CD4-positive, alpha-beta memory T cell (primary cell): ENCODE data around the gene C15orf39. TPM values are rescaled to one million over a fixed set of nuclear protein-coding genes. Genes with fewer than 3 reads are reported as not detected.

Source experiments
- CTCF ChIA-PET: fragments of 350-600 bp; sonication (Branson Sonifier 250); formaldehyde crosslinking; loops from one replicate; lab custom pipeline; 2021; ENCODE audit warnings: inconsistent platforms; ENCODE audit not compliant: partially characterized antibody; lab: Charles Lee
- POLR2A ChIA-PET: fragments of 350-600 bp; sonication (Branson Sonifier 250); formaldehyde crosslinking; loops from one replicate; lab custom pipeline; 2021; ENCODE audit not compliant: partially characterized antibody; lab: Charles Lee
- DNase-seq, 5 donors: peaks; one replicate each; pipeline versions ENCODE4 v3.0.0 to v3.0.0-alpha.2; 2020 to 2022; ENCODE audit warnings: mixed read lengths in 1 of 5
- H3K27ac ChIP-seq: one replicate; pipeline ENCODE4 v1.7.0; 2013; ENCODE audit warnings: low read depth, low read length
- H3K27me3 ChIP-seq: 2 replicates; pipeline ENCODE4 v1.7.0; 2013; ENCODE audit warnings: mild to moderate bottlenecking, low read length, moderate library complexity; ENCODE audit not compliant: insufficient read depth
- H3K36me3 ChIP-seq: 2 replicates; pipeline ENCODE4 v1.7.0; 2013; ENCODE audit warnings: mild to moderate bottlenecking, low read length, moderate library complexity; ENCODE audit not compliant: insufficient read depth
- H3K4me1 ChIP-seq: 2 replicates; pipeline ENCODE4 v1.7.0; 2013; ENCODE audit warnings: mild to moderate bottlenecking, low read length, moderate library complexity; ENCODE audit not compliant: insufficient read depth
- H3K4me3 ChIP-seq, 2 donors: one replicate each; pipeline ENCODE4 v1.7.0; 2013; ENCODE audit warnings: low read length in 2 of 2, mild to moderate bottlenecking in 1 of 2
- H3K9me3 ChIP-seq, 2 donors: one replicate each; pipeline ENCODE4 v1.7.0; 2013; ENCODE audit warnings: low read length in 2 of 2, control low read depth in 1 of 2; ENCODE audit not compliant: control insufficient read depth in 1 of 2
- H3K27ac Mint-ChIP-seq, 7 donors: one replicate each; pipeline ENCODE4 v1.8.0; 2020 to 2021; ENCODE audit warnings: mixed read lengths in 7 of 7, mild to moderate bottlenecking in 6 of 7, inconsistent platforms in 3 of 7, moderate library complexity in 3 of 7
- H3K27me3 Mint-ChIP-seq, 2 donors: one replicate each; pipeline ENCODE4 v1.8.0; 2020 to 2021; ENCODE audit warnings: mixed read lengths in 2 of 2
- H3K36me3 Mint-ChIP-seq, 2 donors: one replicate each; pipeline ENCODE4 v1.8.0; 2020 to 2021; ENCODE audit warnings: mixed read lengths in 2 of 2, inconsistent platforms in 1 of 2, mild to moderate bottlenecking in 1 of 2
- H3K4me1 Mint-ChIP-seq, 4 donors: one replicate each; pipeline ENCODE4 v1.8.0; 2020 to 2021; ENCODE audit warnings: mixed read lengths in 4 of 4, mild to moderate bottlenecking in 1 of 4
- H3K4me3 Mint-ChIP-seq, 8 donors: one replicate each; pipeline ENCODE4 v1.8.0; 2020 to 2021; ENCODE audit warnings: mixed read lengths in 8 of 8, mild to moderate bottlenecking in 7 of 8, moderate library complexity in 6 of 8, inconsistent platforms in 3 of 8
- H3K9me3 Mint-ChIP-seq, 8 donors: one replicate each; pipeline ENCODE4 v1.8.0; 2020 to 2021; ENCODE audit warnings: mixed read lengths in 8 of 8, mild to moderate bottlenecking in 5 of 8, inconsistent platforms in 3 of 8, moderate library complexity in 1 of 8
- intact Hi-C: fragments of 100-400 bp; cut with micrococcal nuclease; formaldehyde crosslinking; loops from one replicate; pipeline ENCODE4 v1.15.1; 2023
- polyA plus RNA-seq, 2 donors: library from polyadenylated mRNA; unstranded; fragments of 300-500 nt; fragmentation: Illumina TruSeq; gene quantifications; one replicate each; pipeline ENCODE4 v1.2.3, GENCODE V29; 2021
- total RNA-seq, 2 experiments: library from RNA; stranded (reverse); gene quantifications; one replicate each; pipeline ENCODE4 v1.2.3, GENCODE V29; 2021

The C15orf39 gene
- total and polyA plus RNA-seq, 4 experiments from 2014 or later, result 0.36 to 27.0 (median 15.2) TPM

DNA sequence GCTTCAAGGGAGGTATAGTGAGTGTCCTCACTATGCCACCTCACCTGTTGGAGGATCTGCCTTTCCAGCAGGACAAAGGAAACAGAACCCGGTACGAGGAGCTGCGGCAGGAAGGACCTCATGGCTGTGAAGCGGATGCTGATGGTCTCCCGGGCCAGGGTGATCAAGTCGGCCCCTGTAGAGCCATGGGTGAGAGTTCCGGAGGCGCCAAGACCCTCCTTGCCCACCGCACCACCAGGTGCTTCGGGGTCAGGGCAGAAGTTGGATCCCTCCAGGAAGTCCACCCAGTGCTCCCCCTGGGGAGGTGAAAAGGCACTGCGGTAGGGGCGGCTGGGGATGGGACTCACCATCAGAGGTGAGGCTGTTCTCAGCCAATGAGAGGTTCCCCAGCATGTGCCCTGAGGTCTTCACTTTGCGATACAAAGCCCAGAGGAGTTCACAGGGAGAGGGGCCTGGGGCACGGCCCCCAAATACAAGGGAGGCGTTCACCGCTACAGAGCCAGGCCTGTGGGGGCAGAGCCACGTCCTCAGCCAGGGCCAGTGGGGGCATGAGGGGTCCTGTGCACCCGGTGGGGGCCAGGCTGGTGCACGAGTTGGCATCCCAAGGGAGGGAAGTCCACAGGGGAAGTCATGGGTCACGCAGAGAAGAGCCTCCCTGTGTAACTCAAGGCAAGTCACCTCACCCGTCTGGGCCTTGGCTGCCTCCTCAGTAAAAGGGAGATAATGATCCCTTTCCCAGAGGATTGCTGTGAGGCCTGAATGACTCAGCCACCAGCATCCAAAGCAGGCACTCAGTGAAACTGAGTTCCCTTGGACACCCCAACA lies 27.7 kb downstream of the C15orf39 start:
- no peaks in the 10 kb centered on the region for H3K27me3 ChIP-seq
- Mint-ChIP-seq H3K4me1 (no peaks in the 10 kb centered on the region), H3K27ac (peak overlapping the region in 1 of 7 donors; percentile 4), H3K27me3 (peaks cover 6 to 26% of the 10 kb centered on the region in 2 donors), H3K9me3 (no peaks in the 10 kb centered on the region), H3K36me3 (no peaks in the 10 kb centered on the region), H3K4me3 (no peak overlapping the region)
- intact Hi-C loops, result no loop called here
- no peak overlapping the region for H3K27ac ChIP-seq
- ChIA-PET POLR2A (no interaction called here), CTCF (no interaction called here)
- DNase-seq, result no peak
- no peaks in the 10 kb centered on the region for H3K36me3 ChIP-seq
- H3K4me3 ChIP-seq, result no peak overlapping the region
- no peaks in the 10 kb centered on the region for H3K9me3 ChIP-seq
- no peaks in the 10 kb centered on the region for H3K4me1 ChIP-seq

DNA sequence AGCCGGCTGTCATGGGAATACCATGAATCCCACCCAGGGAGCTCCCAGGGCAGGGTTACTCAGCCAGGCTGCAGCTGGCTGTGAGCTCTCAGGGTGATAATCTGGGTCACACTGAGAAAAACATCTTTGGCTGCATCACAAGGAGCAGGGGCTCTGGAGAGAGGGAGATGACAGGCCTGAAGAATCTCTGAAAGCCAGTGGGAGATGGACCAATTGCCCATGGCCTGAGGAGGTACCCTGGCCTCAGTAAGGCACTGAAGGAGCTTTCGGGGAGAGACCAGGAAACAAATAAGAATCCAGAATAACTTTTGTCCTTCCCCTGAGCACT lies 28.3 kb downstream of the C15orf39 start:
- Histone ChIP-seq H3K4me3 (no peak overlapping the region), H3K27me3 (no peaks in the 10 kb centered on the region), H3K27ac (no peak overlapping the region), H3K4me1 (no peaks in the 10 kb centered on the region), H3K9me3 (no peaks in the 10 kb centered on the region), H3K36me3 (no peaks in the 10 kb centered on the region)
- Mint-ChIP-seq H3K4me3 (no peak overlapping the region), H3K36me3 (no peaks in the 10 kb centered on the region), H3K27me3 (peaks cover 6 to 28% of the 10 kb centered on the region in 2 donors), H3K9me3 (no peaks in the 10 kb centered on the region), H3K27ac (peak overlapping the region in 1 of 7 donors; percentile 4), H3K4me1 (no peaks in the 10 kb centered on the region)
- DNase-seq, result no peak
- ChIA-PET CTCF (no interaction called here), POLR2A (no interaction called here)
- intact Hi-C loops, result no loop called here

DNA sequence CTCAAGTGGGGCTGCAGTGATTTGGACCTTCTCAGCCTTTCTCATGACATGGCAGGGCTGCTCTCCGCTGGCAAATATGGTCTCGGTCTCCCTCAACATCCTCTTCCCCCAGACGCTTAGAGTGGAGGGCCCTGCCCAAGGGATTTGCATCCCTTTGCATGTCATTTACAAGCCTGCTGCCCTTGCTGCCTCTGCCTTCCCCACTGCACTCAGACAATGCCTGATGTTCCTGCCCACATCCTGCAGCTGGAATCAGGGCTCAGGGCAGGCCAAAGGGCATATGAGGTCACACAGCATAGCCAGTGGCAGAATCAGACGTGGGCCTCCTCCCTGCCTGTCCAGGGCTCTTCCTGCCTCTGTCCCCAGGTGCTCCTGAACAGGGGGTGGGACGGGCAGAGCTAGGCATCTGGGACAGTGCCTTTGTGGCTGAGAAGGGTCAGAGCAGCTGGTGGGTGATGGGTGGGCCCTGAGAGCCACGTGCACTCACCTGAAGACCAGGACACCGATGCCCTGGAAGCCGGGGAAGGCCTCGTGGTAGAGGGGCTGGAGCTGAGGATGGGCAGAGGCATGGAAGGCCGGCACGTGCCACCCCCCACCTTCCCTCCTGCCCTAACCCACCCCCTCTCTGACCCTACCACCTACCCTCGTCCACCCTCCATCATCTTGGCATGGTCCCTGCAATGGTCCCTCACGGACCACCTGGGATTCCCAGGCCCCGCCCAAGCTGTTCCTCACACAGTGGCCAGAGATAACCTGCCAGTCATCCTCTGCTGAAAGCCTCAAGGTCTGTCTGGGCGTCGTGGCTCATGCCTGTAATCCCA lies 29.1 kb downstream of the C15orf39 start:
- Mint-ChIP-seq H3K4me1 (no peaks in the 10 kb centered on the region), H3K27me3 (peaks cover 6 to 30% of the 10 kb centered on the region in 2 donors), H3K4me3 (no peak overlapping the region), H3K27ac (peak overlapping the region in 1 of 7 donors; percentile 47), H3K9me3 (no peaks in the 10 kb centered on the region), H3K36me3 (no peaks in the 10 kb centered on the region)
- Histone ChIP-seq H3K36me3 (no peaks in the 10 kb centered on the region), H3K4me3 (no peak overlapping the region), H3K9me3 (no peaks in the 10 kb centered on the region), H3K27me3 (no peaks in the 10 kb centered on the region), H3K27ac (no peak overlapping the region), H3K4me1 (no peaks in the 10 kb centered on the region)
- CTCF ChIA-PET, result no interaction called here
- intact Hi-C loops, result no loop called here
- DNase-seq, result no peak
- POLR2A ChIA-PET, result no interaction called here

DNA sequence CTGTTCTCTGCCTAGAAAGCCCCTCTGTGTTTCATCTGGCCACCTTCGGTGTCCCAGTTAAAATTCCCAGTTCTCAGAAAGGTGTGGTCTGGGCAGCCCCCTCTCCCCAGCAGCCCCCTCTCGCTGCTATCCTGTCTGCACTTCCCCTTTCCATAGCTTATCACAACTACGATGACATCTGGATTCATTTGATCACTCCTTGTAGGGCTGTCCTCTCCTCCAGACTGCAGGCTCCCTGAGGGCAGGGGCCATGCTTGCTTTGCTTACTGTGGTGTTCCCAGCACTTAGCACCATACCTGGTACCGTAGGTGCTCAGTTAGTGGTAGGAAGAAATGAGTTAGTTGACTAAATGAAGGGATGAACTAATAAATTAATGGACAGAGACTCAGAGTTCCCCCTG lies 30.2 kb downstream of the C15orf39 start:
- no peak for DNase-seq
- no peak overlapping the region for H3K4me3 Mint-ChIP-seq
- no peak overlapping the region for H3K27ac ChIP-seq
- no peaks in the 10 kb centered on the region for H3K9me3 ChIP-seq
- CTCF ChIA-PET, result no interaction called here
- POLR2A ChIA-PET, result interaction anchor here (0.6 kb wide), 1 partner anchor 773 kb away, joined by 3 read pairs; no protein-coding TSS in a partner anchor
- peak overlapping the region in 1 of 7 donors; percentile 4 for H3K27ac Mint-ChIP-seq
- no peaks in the 10 kb centered on the region for H3K27me3 ChIP-seq
- no peaks in the 10 kb centered on the region for H3K9me3 Mint-ChIP-seq
- no peak overlapping the region for H3K4me3 ChIP-seq
- intact Hi-C loops, result no loop called here
- peaks cover 6 to 30% of the 10 kb centered on the region in 2 donors for H3K27me3 Mint-ChIP-seq
- H3K4me1 Mint-ChIP-seq, result no peaks in the 10 kb centered on the region
- no peaks in the 10 kb centered on the region for H3K4me1 ChIP-seq
- no peaks in the 10 kb centered on the region for H3K36me3 ChIP-seq
- H3K36me3 Mint-ChIP-seq, result no peaks in the 10 kb centered on the region

DNA sequence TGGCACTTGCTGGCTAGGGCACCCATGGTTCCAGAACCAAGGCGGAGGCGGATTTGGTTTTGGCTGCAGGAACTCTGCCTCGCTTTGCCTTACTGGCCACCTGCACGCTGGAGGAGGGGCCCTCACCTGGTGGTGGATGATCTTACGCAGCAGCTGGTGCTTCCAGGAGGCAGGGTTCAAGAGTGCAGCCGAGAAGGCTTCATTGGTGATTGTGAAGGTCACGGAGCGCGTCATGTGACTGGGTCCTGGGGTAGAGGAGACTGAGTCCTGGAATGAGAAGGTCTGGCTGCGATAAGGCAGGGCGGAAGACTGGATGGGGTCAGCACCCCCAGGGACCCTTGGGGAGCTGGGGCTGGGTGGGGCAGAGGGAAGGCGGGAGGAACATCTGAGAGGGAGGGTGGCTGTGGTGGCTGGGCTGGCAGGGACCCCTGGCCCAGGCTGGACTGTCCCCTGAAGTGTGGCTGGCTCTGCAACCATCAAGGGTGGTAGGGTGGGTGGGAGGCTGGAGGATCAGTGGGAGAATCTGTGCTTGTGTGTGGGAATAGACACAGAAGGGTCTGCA lies 30.7 kb downstream of the C15orf39 start:
- Histone ChIP-seq H3K4me3 (no peak overlapping the region), H3K36me3 (no peaks in the 10 kb centered on the region), H3K27me3 (no peaks in the 10 kb centered on the region), H3K27ac (no peak overlapping the region), H3K9me3 (no peaks in the 10 kb centered on the region), H3K4me1 (no peaks in the 10 kb centered on the region)
- POLR2A ChIA-PET, result interaction anchor here (0.6 kb wide), 1 partner anchor 773 kb away, joined by 3 read pairs; no protein-coding TSS in a partner anchor
- CTCF ChIA-PET, result no interaction called here
- Mint-ChIP-seq H3K9me3 (no peaks in the 10 kb centered on the region), H3K27ac (no peak overlapping the region), H3K36me3 (no peaks in the 10 kb centered on the region), H3K27me3 (peaks cover 6 to 29% of the 10 kb centered on the region in 2 donors), H3K4me3 (no peak overlapping the region), H3K4me1 (no peaks in the 10 kb centered on the region)
- no peak for DNase-seq
- intact Hi-C loops, result no loop called here

DNA sequence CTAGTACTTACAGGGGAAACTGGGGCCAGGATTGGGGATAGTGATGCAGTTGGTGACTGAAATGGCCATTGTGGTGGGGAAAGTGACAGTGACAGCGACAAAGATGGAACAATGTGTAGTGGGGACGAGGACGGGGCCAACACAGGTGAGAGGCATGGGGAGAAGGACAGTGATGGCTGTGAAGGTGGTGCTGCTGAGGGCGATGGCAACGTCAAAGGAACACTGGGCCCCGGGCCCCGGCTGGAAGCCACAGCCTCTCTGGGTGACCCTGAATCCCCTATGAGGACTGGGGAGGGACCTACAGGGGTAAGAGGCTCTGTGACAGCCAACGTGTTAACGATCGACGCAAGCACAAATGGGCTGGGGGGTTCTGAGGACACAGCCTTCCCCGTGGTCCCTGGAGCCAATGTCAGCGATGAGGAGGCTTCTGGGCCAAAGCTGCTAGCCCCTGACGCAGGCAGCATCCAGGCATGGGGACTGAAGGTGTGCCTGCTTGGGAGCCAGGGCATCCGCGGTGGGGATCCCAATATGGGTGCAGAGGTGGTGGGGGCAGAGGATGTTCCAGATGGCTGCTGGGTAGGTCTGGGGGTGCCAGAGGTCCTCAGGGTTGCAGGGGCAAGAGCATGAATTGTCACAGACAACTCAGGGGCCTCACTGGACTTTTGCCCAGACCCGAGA lies 31.3 kb downstream of the C15orf39 start:
- POLR2A ChIA-PET, result no interaction called here
- H3K27ac ChIP-seq, result no peak overlapping the region
- Mint-ChIP-seq H3K36me3 (no peaks in the 10 kb centered on the region), H3K27ac (no peak overlapping the region), H3K4me1 (no peaks in the 10 kb centered on the region), H3K9me3 (no peaks in the 10 kb centered on the region), H3K4me3 (no peak overlapping the region), H3K27me3 (peaks cover 6 to 27% of the 10 kb centered on the region in 2 donors)
- intact Hi-C loops, result no loop called here
- no peaks in the 10 kb centered on the region for H3K36me3 ChIP-seq
- H3K4me3 ChIP-seq, result no peak overlapping the region
- CTCF ChIA-PET, result no interaction called here
- no peaks in the 10 kb centered on the region for H3K9me3 ChIP-seq
- DNase-seq, result no peak
- H3K27me3 ChIP-seq, result no peaks in the 10 kb centered on the region
- no peaks in the 10 kb centered on the region for H3K4me1 ChIP-seq
